ENCODE results near the gene GATAD2A. TPM values are rescaled to one million over a fixed set of nuclear protein-coding genes. Genes with fewer than 3 reads are reported as not detected.

Gene GATAD2A
- total RNA-seq, 6 experiments from 2014 or later, result 23.9 to 59.6 (median 39.2) TPM

DNA sequence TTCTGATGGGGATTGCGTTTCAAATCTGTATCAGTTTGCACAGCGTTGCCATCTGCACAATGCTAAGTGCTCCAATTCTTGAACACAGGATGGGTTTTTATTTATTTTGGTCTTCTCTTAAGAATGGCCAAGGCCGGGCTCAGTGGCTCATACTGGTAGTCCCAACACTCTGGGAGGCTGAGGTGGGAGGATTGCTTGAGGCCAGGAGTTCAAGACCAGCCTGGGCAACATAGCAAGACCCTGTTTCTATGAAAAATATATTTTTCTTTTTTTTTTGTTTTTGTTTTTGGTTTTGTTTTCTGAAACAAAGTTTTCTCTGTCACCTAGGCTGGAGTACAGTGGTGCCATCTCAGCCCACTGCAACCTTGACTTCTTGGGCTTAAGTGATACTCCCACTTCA, 117.7 kb downstream of the GATAD2A start:
- intact Hi-C loops (cut with DNase I), result no loop called here
- WGBS (ENCODE audit: insufficient coverage, low coverage, low lambda C conversion rate, missing lambda C conversion rate), result 96% methylated on average over 3 of the region's 3 CpGs
- Histone ChIP-seq H3K9me3 (no peaks in the 10 kb centered on the region), H3K27ac (no peak overlapping the region), H3K4me1 (no peaks in the 10 kb centered on the region), H3K27me3 (no peaks in the 10 kb centered on the region), H3K36me3 (peaks cover 0 to 12% (median 3%) of the 10 kb centered on the region in 4 donors), H3K4me3 (no peak overlapping the region)
- DNase-seq, result no peak
- TF ChIP-seq CTCF (IDR thresholded peaks at IDR 0.05) (no peak), POLR2A (IDR thresholded peaks at IDR 0.05) (no peak)
- no peak for ATAC-seq

DNA sequence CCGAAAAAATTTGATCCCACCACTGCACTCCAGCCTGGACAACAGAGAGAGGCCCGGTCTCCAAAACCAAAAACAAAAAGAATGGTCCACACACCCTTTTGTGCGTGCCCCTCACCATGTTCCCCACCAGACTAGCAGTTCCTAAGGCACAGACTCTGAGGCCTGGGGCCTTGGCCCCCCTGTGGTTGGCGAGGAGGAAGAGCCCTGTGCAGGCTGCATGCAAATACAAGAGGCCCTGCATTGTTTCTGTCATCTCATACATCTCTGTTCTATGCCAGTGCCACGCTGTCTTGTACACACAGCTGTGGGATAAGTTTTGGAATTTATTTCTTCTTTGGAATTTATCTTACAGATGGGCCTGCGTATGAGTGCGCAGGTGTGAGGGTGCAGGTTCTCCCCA, 118.6 kb downstream of the GATAD2A start:
- Histone ChIP-seq H3K27me3 (no peaks in the 10 kb centered on the region), H3K4me1 (no peaks in the 10 kb centered on the region), H3K9me3 (no peaks in the 10 kb centered on the region), H3K4me3 (no peak overlapping the region), H3K27ac (no peak overlapping the region), H3K36me3 (peaks cover 0 to 12% (median 3%) of the 10 kb centered on the region in 4 donors)
- WGBS (ENCODE audit: insufficient coverage, low coverage, low lambda C conversion rate, missing lambda C conversion rate), result 84% methylated on average over 7 of the region's 7 CpGs
- intact Hi-C loops (cut with DNase I), result no loop called here
- ATAC-seq (no peak), DNase-seq (no peak)
- no peak for TF ChIP-seq CTCF (IDR thresholded peaks at IDR 0.05)
- TF ChIP-seq POLR2A (IDR thresholded peaks at IDR 0.05), result no peak

DNA sequence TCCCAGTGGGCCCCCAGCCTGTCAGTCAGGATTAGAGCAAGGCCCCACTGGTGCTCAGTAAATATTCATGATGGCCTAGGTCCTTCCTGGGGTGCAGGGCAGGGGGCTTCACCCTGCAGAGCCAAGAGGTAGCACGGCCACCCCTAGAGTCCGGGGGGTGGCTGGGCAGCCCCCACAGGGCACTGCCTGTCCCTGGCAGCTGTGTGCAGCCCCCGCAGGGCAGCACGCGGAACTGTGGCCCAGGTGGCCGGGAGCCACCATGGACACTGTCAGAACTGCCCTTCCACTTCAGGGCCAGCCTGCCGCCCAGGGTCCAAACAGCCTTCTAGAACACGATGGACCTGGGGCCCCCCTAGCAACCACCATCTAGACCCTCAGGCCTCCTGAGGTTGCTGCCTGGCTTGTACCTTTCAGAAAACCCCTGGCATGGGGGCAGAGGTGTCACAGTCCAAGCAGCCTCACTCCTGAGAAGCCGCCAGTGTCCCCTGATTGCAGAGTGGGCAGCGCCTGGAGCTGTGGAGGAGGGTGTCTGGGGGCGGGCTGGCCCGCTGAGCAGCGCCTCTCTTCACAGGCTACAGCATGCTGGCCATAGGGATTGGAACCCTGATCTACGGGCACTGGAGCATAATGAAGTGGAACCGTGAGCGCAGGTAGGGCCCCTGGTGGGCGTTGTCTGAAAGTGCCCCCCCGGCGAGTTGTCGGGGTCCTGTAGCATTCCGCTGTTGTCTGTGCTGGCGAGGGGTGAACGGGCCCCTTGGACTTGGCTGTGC, 120.3 kb downstream of the GATAD2A start:
- intact Hi-C loops (cut with DNase I), result no loop called here
- no peak overlapping the region for H3K27ac ChIP-seq
- H3K36me3 ChIP-seq, result peaks cover 0 to 12% (median 2%) of the 10 kb centered on the region in 4 donors
- H3K27me3 ChIP-seq, result no peaks in the 10 kb centered on the region
- TF ChIP-seq POLR2A (IDR thresholded peaks at IDR 0.05) (no peak), CTCF (IDR thresholded peaks at IDR 0.05) (no peak)
- WGBS (ENCODE audit: insufficient coverage, low coverage, low lambda C conversion rate, missing lambda C conversion rate), result 92% methylated on average over 4 of the region's 23 CpGs
- H3K4me3 ChIP-seq, result no peak overlapping the region
- no peaks in the 10 kb centered on the region for H3K4me1 ChIP-seq
- ATAC-seq, result peak in 1 of 4 donors; percentile 12
- no peaks in the 10 kb centered on the region for H3K9me3 ChIP-seq
- DNase-seq, result no peak

GRCh38 chr19:19526581-19527370, 121.3 kb downstream of the GATAD2A start:
- no peaks in the 10 kb centered on the region for H3K4me1 ChIP-seq
- peaks cover 0 to 12% (median 2%) of the 10 kb centered on the region in 4 donors for H3K36me3 ChIP-seq
- DNase-seq (no peak), ATAC-seq (no peak)
- intact Hi-C loops (cut with DNase I), result no loop called here
- WGBS (ENCODE audit: insufficient coverage, low coverage, low lambda C conversion rate, missing lambda C conversion rate), result 75% methylated on average over 15 of the region's 28 CpGs
- no peak overlapping the region for H3K27ac ChIP-seq
- H3K27me3 ChIP-seq, result no peaks in the 10 kb centered on the region
- H3K4me3 ChIP-seq, result no peak overlapping the region
- no peaks in the 10 kb centered on the region for H3K9me3 ChIP-seq
- TF ChIP-seq CTCF (IDR thresholded peaks at IDR 0.05), result no peak
- no peak for TF ChIP-seq POLR2A (IDR thresholded peaks at IDR 0.05)
